Neuronal stem cell (in vitro differentiated cells): ENCODE data around the gene KIF26A.
A peak's percentile ranks its signal among the peaks of the same experiment; 100 is the strongest.

Experiments used
- DNase-seq: peaks from one replicate; pipeline ENCODE4 v3.0.0-alpha.2; 2013; ENCODE audit warnings: low spot score
- H2AFZ ChIP-seq: one replicate; pipeline ENCODE4 v1.6.1; 2013; ENCODE audit warnings: mild to moderate bottlenecking, low read length, inconsistent platforms
- H2AK5ac ChIP-seq: 2 replicates; pipeline ENCODE4 v1.6.1; 2013; ENCODE audit warnings: low read depth, mild to moderate bottlenecking, inconsistent platforms, low read length, moderate library complexity, mixed read lengths
- H2BK120ac ChIP-seq: 2 replicates; pipeline ENCODE4 v1.6.1; 2013; ENCODE audit warnings: low read depth, mild to moderate bottlenecking, inconsistent platforms, low read length, moderate library complexity, mixed read lengths
- H2BK12ac ChIP-seq: one replicate; pipeline ENCODE4 v1.6.1; 2013; ENCODE audit warnings: low read length, inconsistent platforms
- H2BK15ac ChIP-seq: 2 replicates; pipeline ENCODE4 v1.6.1; 2013; ENCODE audit warnings: mild to moderate bottlenecking, low read length, inconsistent platforms, mixed read lengths
- H2BK5ac ChIP-seq: one replicate; pipeline ENCODE4 v1.6.1; 2013; ENCODE audit warnings: inconsistent platforms, mild to moderate bottlenecking, low read length, moderate library complexity
- H3K14ac ChIP-seq: one replicate; pipeline ENCODE4 v1.6.1; 2013; ENCODE audit warnings: low read length, inconsistent platforms
- H3K18ac ChIP-seq: 2 replicates; pipeline ENCODE4 v1.6.1; 2013; ENCODE audit warnings: low read length, inconsistent platforms
- H3K23ac ChIP-seq: 2 replicates; pipeline ENCODE4 v1.6.1; 2013; ENCODE audit warnings: low read depth, mild to moderate bottlenecking, mixed read lengths, low read length, inconsistent platforms; ENCODE audit not compliant: poor library complexity
- H3K27ac ChIP-seq: replicated peaks from 3 replicates; pipeline ENCODE4 v1.5.1; 2013; ENCODE audit warnings: low read length, inconsistent platforms
- H3K27me3 ChIP-seq, 3 experiments: 2 replicates each; pipeline ENCODE4 v1.6.1; 2013; ENCODE audit warnings: low read length in 3 of 3, mild to moderate bottlenecking in 2 of 3, inconsistent platforms in 1 of 3, low read depth in 1 of 3, mixed read lengths in 1 of 3, moderate library complexity in 1 of 3; ENCODE audit not compliant: control insufficient read depth in 3 of 3, insufficient read depth in 3 of 3
- H3K36me3 ChIP-seq, 2 donors: replicated peaks in 1 of 2; 2 replicates each; pipeline ENCODE4 v1.6.1; 2013; ENCODE audit warnings: low read length in 2 of 2; ENCODE audit not compliant: control insufficient read depth in 2 of 2, insufficient read depth in 2 of 2
- H3K4ac ChIP-seq: 2 replicates; pipeline ENCODE4 v1.6.1; 2013; ENCODE audit warnings: inconsistent platforms, mild to moderate bottlenecking, low read length, moderate library complexity
- H3K4me1 ChIP-seq, 2 donors: 1 replicate in 1 of 2; 2 replicates in 1 of 2; pipeline ENCODE4 v1.6.1; 2013; ENCODE audit warnings: low read length in 2 of 2, low read depth in 1 of 2; ENCODE audit not compliant: control insufficient read depth in 2 of 2, insufficient read depth in 1 of 2
- H3K4me2 ChIP-seq: one replicate; pipeline ENCODE4 v1.6.1; 2013; ENCODE audit warnings: mild to moderate bottlenecking, low read length, inconsistent platforms; ENCODE audit not compliant: insufficient read depth, poor library complexity, severe bottlenecking
- H3K4me3 ChIP-seq, 2 donors: 2 replicates each; pipeline ENCODE4 v1.5.1; 2013; ENCODE audit warnings: low read length in 2 of 2, mild to moderate bottlenecking in 2 of 2, inconsistent platforms in 1 of 2, moderate library complexity in 1 of 2
- H3K79me1 ChIP-seq: one replicate; pipeline ENCODE4 v1.6.1; 2013; ENCODE audit warnings: low read depth, mild to moderate bottlenecking, inconsistent platforms, low read length, moderate library complexity
- H3K9ac ChIP-seq: one replicate; pipeline ENCODE4 v1.6.1; 2013; ENCODE audit warnings: mild to moderate bottlenecking, low read depth, low read length, inconsistent platforms; ENCODE audit not compliant: poor library complexity
- H3K9me3 ChIP-seq, 2 donors: replicated peaks in 1 of 2; 2 replicates each; pipeline versions ENCODE3 to v1.6.1; 2013; ENCODE audit warnings: low read length in 2 of 2, mild to moderate bottlenecking in 2 of 2, inconsistent platforms in 1 of 2, low read depth in 1 of 2, mixed read lengths in 1 of 2, moderate library complexity in 1 of 2; ENCODE audit not compliant: control insufficient read depth in 2 of 2, insufficient read depth in 1 of 2
- H4K8ac ChIP-seq: one replicate; pipeline ENCODE4 v1.6.1; 2013; ENCODE audit warnings: low read depth, mild to moderate bottlenecking, inconsistent platforms, low read length, moderate library complexity
- H4K91ac ChIP-seq: one replicate; pipeline ENCODE4 v1.6.1; 2013; ENCODE audit warnings: low read length, low read depth, mild to moderate bottlenecking, inconsistent platforms; ENCODE audit not compliant: poor library complexity
- WGBS, 2 donors: extraction: QIAGEN DNeasy Blood & Tissue Kit; methylation state at CpG; one replicate each; pipeline ENCODE4 v1.1.7; 2013; ENCODE audit warnings: missing lambda C conversion rate in 2 of 2, mixed read lengths in 1 of 2; ENCODE audit not compliant: insufficient read length in 2 of 2, insufficient replicate concordance in 1 of 2; ENCODE audit errors: extremely low coverage in 2 of 2; 5-methylcytosine and 5-hydroxymethylcytosine counted together

KIF26A gene

GRCh38 chr14:104223101-104224041 lies 85.0 kb downstream of the KIF26A start:
- Histone ChIP-seq H3K9ac (no peak overlapping the region), H3K18ac (peak overlapping the region; percentile 64), H2AK5ac (peak overlapping the region; percentile 92), H4K8ac (peak overlapping the region; percentile 43), H3K79me1 (no peaks in the 10 kb centered on the region), H3K36me3 (no peaks in the 10 kb centered on the region), H3K9me3 (no peaks in the 10 kb centered on the region), H3K27ac (no peak overlapping the region), H3K4ac (no peak overlapping the region), H3K4me3 (no peak overlapping the region), H3K4me2 (no peak overlapping the region), H2BK15ac (peak overlapping the region; percentile 92), H3K23ac (peak overlapping the region; percentile 58), H2BK120ac (no peak overlapping the region), H3K4me1 (peaks cover 5 to 12% of the 10 kb centered on the region in 2 donors), H3K27me3 (peaks cover 0 to 36% (median 0%) of the 10 kb centered on the region in 3 experiments), H3K14ac (peak overlapping the region; percentile 89), H2BK5ac (no peak overlapping the region), H2AFZ (peak overlapping the region; percentile 69), H2BK12ac (peak overlapping the region; percentile 81), H4K91ac (no peak overlapping the region)
- no peak for DNase-seq
- WGBS, 2 donors = no CpG with 5 or more reads among the region's 41 CpGs

- H2BK120ac ChIP-seq = no peak overlapping the region
- no peak overlapping the region for H3K4me3 ChIP-seq
- H3K9ac ChIP-seq = no peak overlapping the region
- peak overlapping the region; percentile 69 for H2AFZ ChIP-seq
- no peak overlapping the region for H3K4ac ChIP-seq
- H3K23ac ChIP-seq = no peak overlapping the region
- H3K27ac ChIP-seq = no peak overlapping the region
- H3K4me2 ChIP-seq = no peak overlapping the region
- no peak overlapping the region for H2AK5ac ChIP-seq
- H3K79me1 ChIP-seq = no peaks in the 10 kb centered on the region
- H3K14ac ChIP-seq = no peak overlapping the region
- H4K91ac ChIP-seq = no peak overlapping the region
- H2BK15ac ChIP-seq = peak overlapping the region; percentile 49
- WGBS, 2 donors = no CpG with 5 or more reads among the region's 8 CpGs
- no peak overlapping the region for H2BK12ac ChIP-seq
- H3K18ac ChIP-seq = peak overlapping the region; percentile 71
- peaks cover 0 to 28% (median 0%) of the 10 kb centered on the region in 3 experiments for H3K27me3 ChIP-seq
- H3K4me1 ChIP-seq = peaks cover 5 to 9% of the 10 kb centered on the region in 2 donors
- peak overlapping the region; percentile 53 for H2BK5ac ChIP-seq
- H4K8ac ChIP-seq = no peak overlapping the region
- no peaks in the 10 kb centered on the region for H3K9me3 ChIP-seq
- no peaks in the 10 kb centered on the region for H3K36me3 ChIP-seq
- no peak for DNase-seq
Observed at GRCh38 chr14:104224131-104224505, 85.7 kb downstream of the KIF26A start.

GRCh38 chr14:104224506-104225277 lies 86.3 kb downstream of the KIF26A start:
- H3K4ac ChIP-seq = peak overlapping the region; percentile 58
- no peak overlapping the region for H3K4me3 ChIP-seq
- no peaks in the 10 kb centered on the region for H3K9me3 ChIP-seq
- H2BK15ac ChIP-seq = peak overlapping the region; percentile 49
- no peak overlapping the region for H4K91ac ChIP-seq
- peak overlapping the region; percentile 98 for H2AK5ac ChIP-seq
- H3K4me1 ChIP-seq = peaks cover 5 to 7% of the 10 kb centered on the region in 2 donors
- no peak overlapping the region for H3K27ac ChIP-seq
- H2BK5ac ChIP-seq = peak overlapping the region; percentile 53
- no peak overlapping the region for H2AFZ ChIP-seq
- no peak for DNase-seq
- H2BK120ac ChIP-seq = no peak overlapping the region
- no peak overlapping the region for H3K4me2 ChIP-seq
- H3K36me3 ChIP-seq = no peaks in the 10 kb centered on the region
- H4K8ac ChIP-seq = no peak overlapping the region
- H3K23ac ChIP-seq = peak overlapping the region; percentile 34
- no peaks in the 10 kb centered on the region for H3K79me1 ChIP-seq
- peak overlapping the region; percentile 75 for H2BK12ac ChIP-seq
- H3K27me3 ChIP-seq = peaks cover 0 to 25% (median 0%) of the 10 kb centered on the region in 3 experiments
- no peak overlapping the region for H3K9ac ChIP-seq
- H3K14ac ChIP-seq = no peak overlapping the region
- H3K18ac ChIP-seq = peak overlapping the region; percentile 71
- WGBS, 2 donors = no CpG with 5 or more reads among the region's 19 CpGs
